ENCODE results near the gene RNF112.

The RNF112 gene

GRCh38 chr17:19391432-19391831 lies 19.6 kb upstream of the RNF112 start:
- Histone ChIP-seq H3K27me3 (ENCODE audit: insufficient read depth, low read length) (no peaks in the 10 kb centered on the region), H4K12ac (ENCODE audit: low read depth, low read length) (no peak overlapping the region), H2AFZ (ENCODE audit: insufficient read depth, low read length, poor library complexity) (no peak overlapping the region), H3K27ac (ENCODE audit: low read depth, low read length) (no peak overlapping the region), H4K8ac (ENCODE audit: low read depth, low read length) (no peak overlapping the region), H3K4me2 (ENCODE audit: low read length) (no peak overlapping the region), H3K4me1 (ENCODE audit: control insufficient read depth in 1 of 2, insufficient read depth in 2 of 2, low read length in 2 of 2) (peaks cover 12 to 15% of the 10 kb centered on the region in 2 experiments), H3K36me3 (ENCODE audit: control insufficient read depth in 1 of 2, insufficient read depth in 2 of 2, low read length in 2 of 2) (no peaks in the 10 kb centered on the region), H3K79me1 (ENCODE audit: low read length) (no peaks in the 10 kb centered on the region), H3K23ac (ENCODE audit: low read length) (no peak overlapping the region), H3K9ac (ENCODE audit: low read length) (no peak overlapping the region), H3K4me3 (ENCODE audit: low read depth, low read length) (no peak overlapping the region), H2BK120ac (ENCODE audit: insufficient read depth, low read length, poor library complexity) (no peak overlapping the region), H3K18ac (ENCODE audit: low read length) (no peak overlapping the region), H4K91ac (ENCODE audit: low read depth, low read length) (no peak overlapping the region), H3K4ac (ENCODE audit: low read depth, low read length) (no peak overlapping the region), H3K9me3 (ENCODE audit: insufficient read depth, low read depth, low read length) (no peaks in the 10 kb centered on the region), H2BK12ac (ENCODE audit: low read length) (no peak overlapping the region), H3K14ac (ENCODE audit: low read length) (no peak overlapping the region), H2BK5ac (ENCODE audit: low read depth, low read length, poor library complexity) (no peak overlapping the region), H2AK5ac (ENCODE audit: low read length) (no peak overlapping the region), H3K79me2 (ENCODE audit: control insufficient read depth, insufficient read depth, low read length, poor library complexity) (peaks cover 2% of the 10 kb centered on the region)
- WGBS (ENCODE audit: extremely low coverage, insufficient coverage, insufficient read length), result no CpG with 5 or more reads among the region's 7 CpGs
- no peak for DNase-seq

DNA sequence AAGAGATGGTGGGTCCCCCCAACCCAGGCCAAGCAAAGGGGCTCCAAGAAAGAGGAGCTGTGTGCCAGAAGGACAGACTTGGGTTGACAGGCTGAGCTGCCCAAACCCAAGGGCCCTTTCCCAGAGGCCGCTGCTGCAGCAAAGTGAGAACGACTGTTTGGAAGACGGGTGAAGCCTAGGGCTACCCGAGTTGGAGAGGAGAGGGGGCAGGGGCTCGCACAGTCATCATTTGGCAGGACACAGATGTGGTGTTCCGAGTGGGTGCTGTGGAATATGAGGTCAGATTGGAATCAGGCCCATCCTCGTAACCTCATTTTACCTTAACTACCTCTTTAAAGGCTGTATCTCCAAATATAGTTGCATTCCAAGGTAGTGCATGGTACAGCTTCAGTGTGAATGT lies 18.7 kb upstream of the RNF112 start:
- no peak overlapping the region for H4K91ac ChIP-seq (ENCODE audit: low read depth, low read length)
- H2AK5ac ChIP-seq (ENCODE audit: low read length), result no peak overlapping the region
- no peak overlapping the region for H3K4ac ChIP-seq (ENCODE audit: low read depth, low read length)
- no peak overlapping the region for H2AFZ ChIP-seq (ENCODE audit: insufficient read depth, low read length, poor library complexity)
- H4K8ac ChIP-seq (ENCODE audit: low read depth, low read length), result no peak overlapping the region
- no CpG with 5 or more reads among the region's 7 CpGs for WGBS (ENCODE audit: extremely low coverage, insufficient coverage, insufficient read length)
- no peak for DNase-seq
- H3K79me1 ChIP-seq (ENCODE audit: low read length), result no peaks in the 10 kb centered on the region
- H3K14ac ChIP-seq (ENCODE audit: low read length), result no peak overlapping the region
- H4K12ac ChIP-seq (ENCODE audit: low read depth, low read length), result no peak overlapping the region
- H3K27ac ChIP-seq (ENCODE audit: low read depth, low read length), result no peak overlapping the region
- no peaks in the 10 kb centered on the region for H3K36me3 ChIP-seq (ENCODE audit: control insufficient read depth in 1 of 2, insufficient read depth in 2 of 2, low read length in 2 of 2)
- H3K23ac ChIP-seq (ENCODE audit: low read length), result no peak overlapping the region
- H3K18ac ChIP-seq (ENCODE audit: low read length), result no peak overlapping the region
- H2BK120ac ChIP-seq (ENCODE audit: insufficient read depth, low read length, poor library complexity), result no peak overlapping the region
- peaks cover 5 to 9% of the 10 kb centered on the region in 2 experiments for H3K4me1 ChIP-seq (ENCODE audit: control insufficient read depth in 1 of 2, insufficient read depth in 2 of 2, low read length in 2 of 2)
- H3K4me2 ChIP-seq (ENCODE audit: low read length), result no peak overlapping the region
- no peaks in the 10 kb centered on the region for H3K79me2 ChIP-seq (ENCODE audit: control insufficient read depth, insufficient read depth, low read length, poor library complexity)
- no peak overlapping the region for H3K9ac ChIP-seq (ENCODE audit: low read length)
- no peak overlapping the region for H2BK12ac ChIP-seq (ENCODE audit: low read length)
- H3K4me3 ChIP-seq (ENCODE audit: low read depth, low read length), result no peak overlapping the region
- H2BK5ac ChIP-seq (ENCODE audit: low read depth, low read length, poor library complexity), result no peak overlapping the region
- H3K27me3 ChIP-seq (ENCODE audit: insufficient read depth, low read length), result no peaks in the 10 kb centered on the region
- no peaks in the 10 kb centered on the region for H3K9me3 ChIP-seq (ENCODE audit: insufficient read depth, low read depth, low read length)

DNA sequence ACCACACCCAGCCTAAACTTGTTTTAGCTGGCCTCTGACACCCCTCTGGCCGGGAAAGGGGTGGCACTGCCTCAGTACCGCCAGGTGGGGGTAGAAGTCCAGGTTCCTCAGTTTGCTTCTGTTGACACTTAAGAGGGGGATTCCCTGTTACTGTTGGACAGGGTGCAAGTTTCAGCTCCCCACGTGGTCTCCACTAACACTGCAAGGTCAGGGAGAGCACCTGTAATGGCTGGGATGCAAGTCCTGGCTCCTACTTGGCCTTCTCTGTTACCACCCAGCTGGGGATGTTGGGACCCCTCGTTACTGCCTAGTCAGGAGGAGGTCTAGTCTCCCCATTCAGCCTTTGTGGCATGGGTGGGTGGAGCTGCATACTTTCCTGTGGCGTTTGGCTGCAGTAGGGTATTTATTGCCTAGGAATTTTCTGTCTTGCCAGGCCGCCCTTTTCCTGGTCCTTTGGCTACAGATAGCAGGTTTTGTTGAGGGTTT lies 13.4 kb upstream of the RNF112 start:
- no peak for DNase-seq
- WGBS (ENCODE audit: extremely low coverage, insufficient coverage, insufficient read length), result no CpG with 5 or more reads among the region's 6 CpGs

GRCh38 chr17:19398301-19399181 lies 12.5 kb upstream of the RNF112 start:
- H2AK5ac ChIP-seq (ENCODE audit: low read length), result no peak overlapping the region
- no peak overlapping the region for H3K4me2 ChIP-seq (ENCODE audit: low read length)
- no peak overlapping the region for H3K4me3 ChIP-seq (ENCODE audit: low read depth, low read length)
- no peak overlapping the region for H3K9ac ChIP-seq (ENCODE audit: low read length)
- no peak overlapping the region for H2BK12ac ChIP-seq (ENCODE audit: low read length)
- no peak overlapping the region for H4K91ac ChIP-seq (ENCODE audit: low read depth, low read length)
- H3K4me1 ChIP-seq (ENCODE audit: control insufficient read depth in 1 of 2, insufficient read depth in 2 of 2, low read length in 2 of 2), result no peaks in the 10 kb centered on the region
- no peak overlapping the region for H4K8ac ChIP-seq (ENCODE audit: low read depth, low read length)
- no peak overlapping the region for H2BK5ac ChIP-seq (ENCODE audit: low read depth, low read length, poor library complexity)
- H3K14ac ChIP-seq (ENCODE audit: low read length), result no peak overlapping the region
- H3K27me3 ChIP-seq (ENCODE audit: insufficient read depth, low read length), result no peaks in the 10 kb centered on the region
- H3K79me2 ChIP-seq (ENCODE audit: control insufficient read depth, insufficient read depth, low read length, poor library complexity), result no peaks in the 10 kb centered on the region
- no peak overlapping the region for H3K23ac ChIP-seq (ENCODE audit: low read length)
- no CpG with 5 or more reads among the region's 2 CpGs for WGBS (ENCODE audit: extremely low coverage, insufficient coverage, insufficient read length)
- no peaks in the 10 kb centered on the region for H3K79me1 ChIP-seq (ENCODE audit: low read length)
- DNase-seq, result peak in 1 of 2 donors; percentile 3
- no peaks in the 10 kb centered on the region for H3K36me3 ChIP-seq (ENCODE audit: control insufficient read depth in 1 of 2, insufficient read depth in 2 of 2, low read length in 2 of 2)
- H3K18ac ChIP-seq (ENCODE audit: low read length), result no peak overlapping the region
- peaks cover 3% of the 10 kb centered on the region for H3K9me3 ChIP-seq (ENCODE audit: insufficient read depth, low read depth, low read length)
- no peak overlapping the region for H2AFZ ChIP-seq (ENCODE audit: insufficient read depth, low read length, poor library complexity)
- no peak overlapping the region for H3K4ac ChIP-seq (ENCODE audit: low read depth, low read length)
- no peak overlapping the region for H2BK120ac ChIP-seq (ENCODE audit: insufficient read depth, low read length, poor library complexity)
- no peak overlapping the region for H4K12ac ChIP-seq (ENCODE audit: low read depth, low read length)
- no peak overlapping the region for H3K27ac ChIP-seq (ENCODE audit: low read depth, low read length)

More for the DNA sequence above, 13.4 kb upstream of the RNF112 start:
- peaks cover 3% of the 10 kb centered on the region for H3K9me3 ChIP-seq (ENCODE audit: insufficient read depth, low read depth, low read length)
- no peak overlapping the region for H2BK120ac ChIP-seq (ENCODE audit: insufficient read depth, low read length, poor library complexity)
- H3K27ac ChIP-seq (ENCODE audit: low read depth, low read length), result no peak overlapping the region
- H3K23ac ChIP-seq (ENCODE audit: low read length), result no peak overlapping the region
- no peaks in the 10 kb centered on the region for H3K36me3 ChIP-seq (ENCODE audit: control insufficient read depth in 1 of 2, insufficient read depth in 2 of 2, low read length in 2 of 2)
- H2AFZ ChIP-seq (ENCODE audit: insufficient read depth, low read length, poor library complexity), result no peak overlapping the region
- H3K18ac ChIP-seq (ENCODE audit: low read length), result no peak overlapping the region
- H3K4me3 ChIP-seq (ENCODE audit: low read depth, low read length), result no peak overlapping the region
- no peak overlapping the region for H2BK5ac ChIP-seq (ENCODE audit: low read depth, low read length, poor library complexity)
- no peak overlapping the region for H2BK12ac ChIP-seq (ENCODE audit: low read length)
- no peaks in the 10 kb centered on the region for H3K4me1 ChIP-seq (ENCODE audit: control insufficient read depth in 1 of 2, insufficient read depth in 2 of 2, low read length in 2 of 2)
- H3K14ac ChIP-seq (ENCODE audit: low read length), result no peak overlapping the region
- H4K91ac ChIP-seq (ENCODE audit: low read depth, low read length), result no peak overlapping the region
- H3K4ac ChIP-seq (ENCODE audit: low read depth, low read length), result no peak overlapping the region
- no peak overlapping the region for H3K9ac ChIP-seq (ENCODE audit: low read length)
- H3K4me2 ChIP-seq (ENCODE audit: low read length), result no peak overlapping the region
- H3K27me3 ChIP-seq (ENCODE audit: insufficient read depth, low read length), result no peaks in the 10 kb centered on the region
- H2AK5ac ChIP-seq (ENCODE audit: low read length), result no peak overlapping the region
- no peaks in the 10 kb centered on the region for H3K79me2 ChIP-seq (ENCODE audit: control insufficient read depth, insufficient read depth, low read length, poor library complexity)
- H4K12ac ChIP-seq (ENCODE audit: low read depth, low read length), result no peak overlapping the region
- no peaks in the 10 kb centered on the region for H3K79me1 ChIP-seq (ENCODE audit: low read length)
- no peak overlapping the region for H4K8ac ChIP-seq (ENCODE audit: low read depth, low read length)
